H54 (cell line): ENCODE measurements around the gene PPP2R2D.

Experiments used
- DNase-seq: peaks from one replicate; pipeline ENCODE4 v3.0.0; 2011; ENCODE audit warnings: low spot score, mixed read lengths; ENCODE audit not compliant: insufficient read length
- FAIRE-seq: peaks from 3 replicates; lab custom pipeline; 2011; peaks lifted over from hg19 to GRCh38; lab: Jason Lieb, UNC
- POLR2A ChIP-seq: IDR thresholded peaks from 2 replicates; pipeline ENCODE4 v1.6.1; 2011; ENCODE audit warnings: low read depth, mild to moderate bottlenecking, low read length

PPP2R2D gene

DNA sequence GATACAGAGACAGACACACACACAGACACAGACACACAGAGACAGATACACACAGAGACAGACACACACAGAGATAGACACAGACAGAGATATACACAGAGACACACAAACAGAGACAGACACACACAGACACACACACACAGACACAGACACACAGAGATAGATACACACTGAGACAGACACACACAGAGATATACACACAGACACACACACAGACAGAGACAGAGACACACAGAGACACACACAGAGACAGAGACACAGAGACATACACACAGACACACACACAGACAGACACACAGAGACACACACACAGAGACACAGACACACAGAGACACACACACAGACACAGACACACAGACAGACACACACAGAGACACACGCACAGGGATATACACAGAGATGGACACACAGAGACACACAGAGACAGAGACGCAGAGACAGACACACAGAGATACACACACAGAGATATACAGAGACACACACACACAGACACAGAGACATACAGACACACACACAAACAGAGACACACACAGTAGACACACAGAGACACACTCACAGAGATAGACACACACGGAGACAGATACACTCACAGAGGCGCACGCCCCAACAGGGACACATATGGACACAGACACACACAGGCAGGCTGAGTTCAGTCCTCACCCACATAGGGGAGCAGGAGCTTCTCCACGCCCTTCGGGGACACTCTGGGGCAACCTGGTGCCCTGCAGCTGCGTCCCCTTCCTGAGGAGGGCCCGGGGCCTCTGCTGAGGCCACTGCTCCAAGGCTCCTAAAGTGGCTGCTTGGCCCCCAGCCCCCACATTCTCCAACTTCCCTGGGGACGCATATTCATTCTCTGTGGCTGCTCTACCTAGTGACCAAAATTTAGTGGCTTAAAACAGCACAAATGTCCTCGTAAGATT is 10.3 kb upstream of the PPP2R2D start:
- no peak for DNase-seq
- no peak for TF ChIP-seq POLR2A
- no peak for FAIRE-seq

DNA sequence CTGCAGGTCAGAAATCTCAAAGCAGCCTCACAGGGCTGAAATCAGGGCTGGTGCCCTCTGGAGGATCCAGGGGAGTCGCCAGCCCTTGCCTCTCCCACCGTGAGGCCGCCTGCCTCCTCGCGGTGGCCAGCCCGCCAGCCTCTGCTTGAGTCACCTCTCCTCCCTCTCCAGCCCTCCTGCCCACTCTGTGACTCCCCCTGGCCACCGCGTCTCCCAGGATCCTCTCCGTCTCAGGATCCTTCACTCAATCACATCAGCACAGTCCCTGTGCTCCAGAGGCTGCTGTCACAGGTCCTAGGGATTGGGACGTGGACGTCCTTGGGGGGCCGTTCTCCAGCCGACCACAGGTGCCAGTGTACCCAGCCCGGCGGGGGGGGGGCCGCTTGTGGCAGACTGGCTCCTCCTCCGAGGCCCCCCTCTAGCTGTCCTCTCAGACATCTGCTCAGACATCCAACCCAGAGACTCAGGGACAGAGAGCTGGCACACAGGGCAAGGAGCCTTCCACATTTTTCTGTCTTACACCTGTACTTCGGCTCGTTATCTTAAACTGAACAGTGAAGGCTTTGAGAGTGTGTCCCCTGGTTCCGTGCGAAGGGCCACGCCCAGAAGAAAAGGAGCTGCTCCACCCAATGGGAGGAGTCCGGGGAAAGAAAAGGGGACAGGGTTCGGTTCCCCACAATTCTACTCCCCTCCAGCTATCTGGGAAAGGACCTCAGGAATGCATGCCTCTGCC is 9.4 kb upstream of the PPP2R2D start:
- DNase-seq = no peak
- FAIRE-seq = no peak
- no peak for TF ChIP-seq POLR2A

DNA sequence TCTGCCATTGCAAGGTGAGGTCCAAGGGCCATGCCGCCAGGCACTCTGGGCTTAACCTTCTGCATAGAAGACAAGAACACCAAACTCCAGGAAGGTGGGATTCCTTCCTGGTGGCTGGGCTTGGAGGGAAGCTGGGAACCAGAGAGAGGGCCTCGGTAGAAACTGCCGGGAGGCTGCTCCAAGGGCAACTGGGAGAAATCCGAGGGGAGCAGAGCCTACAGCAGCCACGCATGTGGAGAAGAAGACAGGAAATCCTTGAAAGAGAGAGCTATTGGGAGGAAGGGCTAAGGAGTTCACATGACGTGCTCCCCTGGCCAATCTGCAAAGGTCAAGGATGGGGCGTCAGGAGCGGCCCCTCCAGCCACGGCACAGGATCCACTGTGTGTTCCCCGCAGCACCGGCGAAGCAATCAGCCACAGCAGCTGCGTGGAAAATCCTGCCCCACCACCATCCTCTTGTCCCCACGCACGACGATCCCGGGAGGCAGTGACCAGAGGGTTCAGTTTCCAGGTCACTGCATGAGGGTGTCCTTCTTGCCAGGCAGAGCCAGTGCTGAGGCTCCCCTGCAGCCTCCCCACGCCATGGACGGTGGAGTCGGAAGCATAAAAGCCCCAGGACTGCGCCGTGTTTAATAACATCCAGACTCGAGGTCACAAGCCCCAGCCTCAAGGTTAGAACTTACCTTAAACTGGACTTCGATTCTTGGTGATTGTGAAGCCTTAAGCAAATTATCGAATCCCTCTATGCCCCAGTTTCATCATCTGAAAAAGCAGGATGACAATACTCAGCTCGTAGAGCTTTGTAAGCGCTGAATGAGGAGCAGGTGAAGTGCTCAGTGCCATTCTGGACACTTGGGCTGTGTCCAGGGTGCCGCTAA is 8.6 kb upstream of the PPP2R2D start:
- DNase-seq = no peak
- TF ChIP-seq POLR2A = no peak
- no peak for FAIRE-seq

DNA sequence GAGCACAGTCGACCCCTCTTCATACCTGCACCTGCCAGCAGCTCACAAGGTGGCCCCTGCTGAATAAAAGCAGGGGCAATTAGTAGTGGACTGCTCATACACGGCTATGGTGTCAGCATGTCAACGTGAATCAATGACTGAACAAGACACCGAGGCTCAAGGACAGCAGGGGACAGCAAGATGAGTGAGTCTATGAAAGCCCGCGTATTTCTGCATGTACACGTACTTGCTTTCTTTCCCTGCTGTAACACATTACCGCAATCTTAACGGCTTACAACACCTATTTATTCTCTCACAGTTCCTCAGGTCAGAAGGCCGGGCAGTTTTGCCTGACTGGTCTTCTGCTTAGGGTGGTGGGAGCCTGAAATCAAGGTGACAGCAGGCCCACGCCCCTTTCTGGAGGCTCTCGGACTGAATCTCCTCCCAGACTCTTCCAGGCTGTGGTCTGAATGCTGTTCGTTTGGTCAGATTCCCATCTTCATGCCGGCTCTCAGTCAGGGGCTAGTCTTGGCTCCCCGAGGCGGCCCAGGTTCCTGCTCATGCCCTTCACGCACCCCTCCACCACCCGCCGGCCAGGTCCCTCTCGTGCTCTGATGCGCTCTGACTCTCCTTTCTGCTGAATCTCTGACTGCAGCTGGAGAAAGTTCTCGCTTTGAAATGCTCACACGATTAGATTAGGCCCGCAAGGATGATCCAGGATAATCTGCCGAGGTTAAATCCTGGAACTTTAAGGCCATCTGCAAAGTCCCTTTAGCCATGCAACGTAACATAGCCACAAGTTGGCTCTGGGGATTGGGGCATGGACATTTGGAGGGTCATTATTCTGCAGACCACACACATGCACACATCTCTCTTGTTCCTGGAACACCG is 7.8 kb upstream of the PPP2R2D start:
- TF ChIP-seq POLR2A = no peak
- DNase-seq (no peak), FAIRE-seq (no peak)

DNA sequence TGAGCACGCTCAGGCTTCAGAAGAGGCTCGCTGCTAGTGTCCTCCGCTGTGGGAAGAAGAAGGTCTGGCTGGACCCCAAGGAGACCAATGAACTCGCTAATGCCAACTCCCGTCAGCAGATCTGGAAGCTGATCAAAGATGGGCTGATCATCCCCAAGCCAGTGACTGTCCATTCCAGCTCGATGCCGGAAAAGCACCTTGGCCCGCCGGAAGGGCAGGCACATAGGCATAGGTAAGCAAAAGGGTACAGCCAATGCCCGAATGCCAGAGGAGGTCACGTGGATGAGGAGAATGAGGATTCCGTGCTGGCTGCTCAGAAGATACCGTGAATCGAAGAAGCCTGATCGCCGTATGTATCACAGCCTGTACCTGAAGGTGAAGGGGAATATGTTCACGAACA is 5.7 kb upstream of the PPP2R2D start:
- no peak for DNase-seq
- no peak for FAIRE-seq
- TF ChIP-seq POLR2A = no peak

DNA sequence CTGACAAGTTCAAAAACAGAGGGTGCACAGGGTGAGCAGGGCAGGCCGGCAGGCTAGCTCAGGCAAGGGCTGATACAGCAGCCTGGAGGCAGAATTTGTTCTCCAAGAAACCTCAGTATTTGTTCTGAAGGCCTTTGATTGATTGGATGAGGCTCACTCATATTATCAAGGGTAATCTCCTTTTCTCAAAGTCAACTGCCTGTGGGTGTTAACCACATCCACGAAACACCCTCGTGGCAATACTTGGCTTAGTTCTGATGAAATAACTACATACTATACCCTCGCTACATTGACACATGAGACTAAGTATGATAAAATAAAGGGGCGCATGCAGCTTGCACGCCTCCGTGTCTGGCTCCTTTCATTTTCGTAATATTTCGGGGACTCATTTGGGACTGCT is 4.4 kb upstream of the PPP2R2D start:
- no peak for FAIRE-seq
- DNase-seq = no peak
- TF ChIP-seq POLR2A = no peak

DNA sequence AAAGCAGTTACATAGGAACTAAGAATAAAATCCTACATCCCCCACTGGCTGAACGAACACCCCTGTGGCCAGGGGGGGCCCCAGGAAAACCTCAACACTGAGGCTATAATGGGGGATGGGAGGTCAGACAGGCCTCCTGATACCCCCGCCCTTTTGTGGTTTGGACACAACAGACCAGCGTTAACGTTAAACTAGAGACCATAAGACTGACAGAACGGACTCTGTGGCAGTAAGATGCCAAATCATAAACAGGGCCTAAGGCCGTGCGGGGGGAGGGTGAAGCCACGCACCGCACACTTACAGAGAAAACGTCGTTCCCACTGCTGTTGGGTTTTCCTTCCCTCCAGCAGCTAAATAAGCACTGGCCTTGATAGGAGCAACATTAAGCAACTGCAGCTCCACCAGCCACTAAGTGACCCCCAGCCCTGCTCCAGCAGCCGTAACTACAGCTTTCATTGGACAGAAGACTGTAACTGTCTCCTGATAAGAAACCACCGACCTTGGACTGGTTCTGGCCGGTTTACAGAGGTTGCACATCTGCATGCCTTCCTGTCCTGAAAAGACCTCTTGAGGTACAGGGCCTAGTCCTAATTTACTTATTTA is 3.4 kb upstream of the PPP2R2D start:
- TF ChIP-seq POLR2A = no peak
- DNase-seq (no peak), FAIRE-seq (no peak)

DNA sequence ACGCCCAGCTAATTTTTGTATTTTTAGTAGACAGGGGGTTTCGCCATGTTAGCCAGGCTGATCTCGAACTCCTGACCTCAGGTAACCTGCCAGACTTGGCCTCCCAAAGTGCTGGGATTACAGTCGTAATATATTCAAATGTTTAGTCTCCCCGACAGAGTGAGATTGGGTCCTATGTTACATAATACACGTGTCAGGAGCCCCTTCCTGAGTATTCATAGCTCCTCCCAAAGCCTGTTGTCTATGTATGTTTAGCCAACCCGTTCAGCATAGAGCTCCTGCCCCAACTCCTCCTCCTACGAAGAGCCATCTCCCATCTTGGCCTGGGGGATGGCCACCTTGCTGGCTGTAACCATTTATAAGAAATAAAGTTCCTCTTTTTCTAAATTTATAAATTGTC is 2.7 kb upstream of the PPP2R2D start:
- no peak for TF ChIP-seq POLR2A
- no peak for DNase-seq
- no peak for FAIRE-seq

DNA sequence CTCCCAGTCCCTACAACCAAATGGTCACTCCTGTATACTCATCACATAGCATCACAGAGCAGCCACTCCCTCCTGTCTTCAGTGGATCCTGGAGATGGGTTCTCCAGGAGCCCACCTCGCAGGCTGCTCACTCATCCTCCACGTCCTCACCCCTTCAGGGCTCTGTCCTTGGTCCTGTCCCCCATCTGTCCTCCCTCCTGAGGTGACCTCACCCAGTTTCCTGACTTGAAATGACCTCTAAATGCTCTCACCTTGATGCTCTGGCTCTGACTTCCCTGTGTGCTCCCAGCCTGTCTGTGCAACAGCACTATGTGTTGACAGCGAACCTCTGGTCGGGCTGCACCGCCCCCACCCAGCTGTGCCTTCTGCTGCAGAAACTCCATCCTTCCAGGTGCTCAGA is 2.1 kb upstream of the PPP2R2D start:
- TF ChIP-seq POLR2A = no peak
- no peak for FAIRE-seq
- no peak for DNase-seq

DNA sequence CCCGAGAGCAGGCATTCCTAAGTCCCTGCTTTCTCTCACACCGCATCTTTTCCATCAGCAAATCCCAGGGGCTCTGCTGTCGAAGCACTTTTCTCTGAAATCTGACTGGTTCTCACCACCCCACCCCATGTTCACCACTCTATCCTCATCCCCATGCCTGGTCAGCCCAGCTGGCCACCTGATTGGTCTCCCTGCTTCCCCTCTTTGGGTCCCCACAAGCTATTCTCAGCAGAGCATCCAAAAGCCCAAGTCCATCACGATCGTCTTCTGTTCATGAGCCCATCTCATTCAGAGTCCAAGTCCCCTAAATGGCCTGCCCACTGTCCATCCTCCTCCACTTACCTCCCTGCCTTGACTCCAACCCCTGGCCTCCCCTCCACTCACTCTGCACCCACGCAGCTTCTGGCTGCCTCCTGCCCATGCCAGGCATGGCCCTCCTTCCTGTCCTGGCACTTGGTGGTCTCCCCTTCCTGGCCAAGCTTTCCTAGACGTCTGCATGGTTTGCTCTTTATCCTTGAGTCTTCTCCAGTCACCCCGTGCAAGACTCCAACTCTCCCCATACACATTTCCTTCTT is 1.6 kb upstream of the PPP2R2D start:
- TF ChIP-seq POLR2A = no peak
- FAIRE-seq (no peak), DNase-seq (no peak)

DNA sequence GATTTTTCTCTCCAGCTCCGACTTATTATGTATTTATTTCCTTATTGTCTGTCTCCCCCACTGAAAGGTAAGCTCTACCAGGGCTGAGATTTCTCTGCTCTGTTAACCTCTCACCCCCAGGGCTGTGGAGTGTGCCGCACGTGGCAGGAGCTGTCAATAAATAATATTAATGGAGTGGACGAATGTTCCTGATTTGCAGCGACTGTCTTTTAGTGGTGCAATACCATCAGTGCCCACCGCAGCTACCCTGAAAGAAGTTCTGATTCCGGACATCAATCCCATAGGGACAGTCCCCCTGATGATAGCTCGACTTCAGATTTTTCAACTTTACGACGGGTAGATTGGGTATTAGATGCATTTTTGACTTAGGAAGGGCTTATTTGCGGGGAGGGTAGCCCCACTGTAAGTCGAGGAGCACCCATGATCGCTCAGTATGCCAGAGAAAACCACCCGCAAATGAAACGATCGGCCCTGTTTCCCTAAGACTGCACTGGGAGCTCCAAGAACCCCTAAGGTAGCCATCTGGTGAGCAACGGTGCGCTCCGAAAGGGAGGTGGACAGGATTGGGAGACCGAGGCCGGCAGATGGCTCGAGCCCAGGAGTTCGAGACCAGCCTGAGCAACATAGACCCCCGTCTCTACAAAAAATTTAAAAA is 986 bp upstream of the PPP2R2D start:
- FAIRE-seq (no peak), DNase-seq (no peak)
- no peak for TF ChIP-seq POLR2A

DNA sequence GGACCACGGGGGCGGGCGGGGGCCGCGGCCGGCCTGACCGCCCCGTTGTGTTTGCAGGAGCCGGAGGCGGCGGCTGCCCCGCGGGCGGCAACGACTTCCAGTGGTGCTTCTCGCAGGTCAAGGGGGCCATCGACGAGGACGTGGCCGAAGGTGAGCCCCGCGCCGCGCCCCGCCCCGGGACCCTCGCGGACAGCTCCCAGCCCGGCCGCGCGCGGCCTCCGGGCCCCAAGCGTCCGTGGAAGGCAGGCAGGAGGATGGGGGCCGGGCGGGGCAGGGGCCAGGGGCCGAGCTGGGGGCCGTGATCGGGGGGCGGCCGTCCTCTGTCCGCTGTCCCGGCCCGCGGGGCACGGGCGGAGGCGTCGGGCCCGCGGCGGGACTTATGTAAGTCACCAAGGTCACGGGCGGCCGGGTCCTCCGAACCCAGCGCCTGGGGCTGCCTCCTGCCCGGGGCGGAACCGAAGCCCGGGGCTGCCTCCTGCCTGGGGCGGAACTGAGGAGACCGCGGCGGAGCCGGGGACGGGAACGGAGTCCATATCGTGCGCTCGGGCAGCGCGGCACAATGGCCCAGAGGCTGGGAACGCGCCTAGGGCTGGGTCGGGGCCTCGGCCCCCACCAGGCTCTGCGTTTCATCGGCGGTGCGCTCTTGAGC is 497 bp downstream of the PPP2R2D start:
- no peak for TF ChIP-seq POLR2A
- no peak for FAIRE-seq
- no peak for DNase-seq
